SU-DHL-6 (cell line): ENCODE results near the gene RBM6.

Source experiments
- CTCF ChIP-seq: fragments of 200-600 bp; sonication (generic); IDR thresholded peaks from one replicate; pipeline ENCODE4 v1.5.1; 2017; ENCODE audit warnings: antibody characterized with exemption, mild to moderate bottlenecking, low read length, moderate library complexity; ENCODE audit not compliant: insufficient read depth, poor library complexity, severe bottlenecking
- EZH2phosphoT487 ChIP-seq: fragments of 200-600 bp; sonication (generic), shearing (Covaris generic); conservative IDR thresholded peaks from 2 replicates; pipeline ENCODE4 v1.6.1; 2018; ENCODE audit warnings: mild to moderate bottlenecking, antibody characterized with exemption, low read length, moderate library complexity, mixed read lengths

DNA sequence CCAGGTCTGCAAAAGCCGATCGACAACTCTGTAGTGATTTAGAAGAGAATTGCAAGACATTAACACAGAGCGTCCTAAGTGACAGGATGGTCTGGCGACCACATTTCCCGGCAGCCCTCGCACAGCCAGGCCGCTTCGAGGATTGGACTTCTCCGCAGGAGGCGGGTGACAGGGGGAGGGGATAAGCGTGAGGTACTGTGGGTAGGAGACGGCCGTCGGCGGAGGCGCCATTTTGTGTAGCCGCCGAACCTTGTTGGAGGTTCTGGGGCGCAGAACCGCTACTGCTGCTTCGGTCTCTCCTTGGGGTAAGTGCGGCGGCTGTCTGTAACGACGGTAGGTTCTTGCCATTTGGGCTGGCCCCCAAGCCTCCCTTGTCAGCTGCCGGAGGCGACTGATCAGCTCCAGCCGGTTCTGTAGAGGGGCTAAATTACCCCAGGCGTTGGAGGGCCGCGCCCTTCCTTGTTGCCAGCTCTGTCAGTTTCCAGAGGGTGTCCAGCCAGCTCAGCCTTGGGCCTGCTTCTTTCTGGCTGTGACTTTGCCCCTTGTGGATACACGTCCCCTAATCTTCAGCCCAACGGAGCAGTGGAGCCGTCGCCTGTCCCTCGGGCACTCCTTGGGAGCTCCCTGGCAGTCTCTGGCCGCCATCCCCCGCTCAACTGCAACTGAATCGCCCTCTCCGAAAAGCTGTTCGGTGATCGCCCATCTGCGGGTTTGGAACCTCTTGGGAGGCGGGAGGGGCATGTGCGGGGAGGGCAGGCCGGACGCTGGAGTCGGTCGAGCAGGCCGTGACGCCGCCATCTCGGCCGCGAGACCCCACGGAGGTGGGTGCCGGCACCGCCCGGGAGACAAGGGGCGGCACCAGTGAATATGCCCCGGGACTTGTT is 149.0 kb downstream of the RBM6 start, which contains the start of gene RBM5:
- no peak for TF ChIP-seq CTCF
- TF ChIP-seq EZH2phosphoT487 = no peak
